ENCODE data around the gene TSPAN19.

The TSPAN19 gene

GRCh38 chr12:85059594-85059993 is 23.5 kb upstream of the TSPAN19 start:
- Histone ChIP-seq H3K4me2 (ENCODE audit: low read depth, low read length, poor library complexity, severe bottlenecking) (peak overlapping the region; percentile 26), H3K9me2 (replicated peaks; ENCODE audit: insufficient read depth, low read length) (no peaks in the 10 kb centered on the region), H3F3A (ENCODE audit: insufficient read depth) (0 out of 2 replicates have a peak, but pooled peaks cover 3% of the 10 kb centered on the region), H3K36me3 (ENCODE audit: low read length) (no peaks in the 10 kb centered on the region), H3K27me3 (ENCODE audit: low read length) (no peaks in the 10 kb centered on the region), H3K79me2 (ENCODE audit: insufficient read depth, low read length) (no peaks in the 10 kb centered on the region), H3K9me3 (ENCODE audit: insufficient read depth, low read length) (no peaks in the 10 kb centered on the region), H4K20me1 (ENCODE audit: low read depth, low read length) (no peaks in the 10 kb centered on the region), H3K9ac (ENCODE audit: low read length) (no peak overlapping the region), H2AFZ (ENCODE audit: low read depth, low read length, severe bottlenecking) (peak overlapping the region; percentile 17), H3K27ac (ENCODE audit: low read depth, low read length) (no peak overlapping the region), H3K4me3 (ENCODE audit: insufficient read depth, low read length, poor library complexity, severe bottlenecking) (no peak overlapping the region)
- TF ChIP-seq CTCF (IDR thresholded peaks at IDR 0.05; ENCODE audit: insufficient read depth, low read length, poor library complexity, severe bottlenecking), result no peak
- TF ChIP-seq EZH2phosphoT487 (conservative IDR thresholded peaks at IDR 0.05; ENCODE audit: low read length), result no peak

- TF ChIP-seq EZH2phosphoT487 (conservative IDR thresholded peaks at IDR 0.05; ENCODE audit: low read length) (no peak), CTCF (IDR thresholded peaks at IDR 0.05; ENCODE audit: insufficient read depth, low read length, poor library complexity, severe bottlenecking) (no peak)
- Histone ChIP-seq H3K9me3 (ENCODE audit: insufficient read depth, low read length) (no peaks in the 10 kb centered on the region), H2AFZ (ENCODE audit: low read depth, low read length, severe bottlenecking) (peak overlapping the region; percentile 37), H3K9ac (ENCODE audit: low read length) (no peak overlapping the region), H3K36me3 (ENCODE audit: low read length) (no peaks in the 10 kb centered on the region), H3K4me2 (ENCODE audit: low read depth, low read length, poor library complexity, severe bottlenecking) (no peak overlapping the region), H3K9me2 (replicated peaks; ENCODE audit: insufficient read depth, low read length) (no peaks in the 10 kb centered on the region), H3K27ac (ENCODE audit: low read depth, low read length) (no peak overlapping the region), H3K4me3 (ENCODE audit: insufficient read depth, low read length, poor library complexity, severe bottlenecking) (no peak overlapping the region), H4K20me1 (ENCODE audit: low read depth, low read length) (no peaks in the 10 kb centered on the region), H3K27me3 (ENCODE audit: low read length) (no peaks in the 10 kb centered on the region), H3K79me2 (ENCODE audit: insufficient read depth, low read length) (no peaks in the 10 kb centered on the region), H3F3A (ENCODE audit: insufficient read depth) (0 out of 2 replicates have a peak, but pooled peaks cover 3% of the 10 kb centered on the region)
Observed at GRCh38 chr12:85058339-85058738, 22.3 kb upstream of the TSPAN19 start.

GRCh38 chr12:85057370-85057963 is 21.4 kb upstream of the TSPAN19 start:
- Histone ChIP-seq H2AFZ (ENCODE audit: low read depth, low read length, severe bottlenecking) (no peak overlapping the region), H3K79me2 (ENCODE audit: insufficient read depth, low read length) (no peaks in the 10 kb centered on the region), H3K27ac (ENCODE audit: low read depth, low read length) (no peak overlapping the region), H3K9ac (ENCODE audit: low read length) (no peak overlapping the region), H3F3A (ENCODE audit: insufficient read depth) (0 out of 2 replicates have a peak, but pooled peaks cover 3% of the 10 kb centered on the region), H4K20me1 (ENCODE audit: low read depth, low read length) (no peaks in the 10 kb centered on the region), H3K4me3 (ENCODE audit: insufficient read depth, low read length, poor library complexity, severe bottlenecking) (no peak overlapping the region), H3K9me2 (replicated peaks; ENCODE audit: insufficient read depth, low read length) (no peaks in the 10 kb centered on the region), H3K27me3 (ENCODE audit: low read length) (no peaks in the 10 kb centered on the region), H3K9me3 (ENCODE audit: insufficient read depth, low read length) (no peaks in the 10 kb centered on the region), H3K36me3 (ENCODE audit: low read length) (no peaks in the 10 kb centered on the region), H3K4me2 (ENCODE audit: low read depth, low read length, poor library complexity, severe bottlenecking) (no peak overlapping the region)
- TF ChIP-seq CTCF (IDR thresholded peaks at IDR 0.05; ENCODE audit: insufficient read depth, low read length, poor library complexity, severe bottlenecking) (peak; percentile 88), EZH2phosphoT487 (conservative IDR thresholded peaks at IDR 0.05; ENCODE audit: low read length) (no peak)

Data from SU-DHL-6 (cell line).